Glutamatergic neuron (in vitro differentiated cells): Measurements from ENCODE around the gene TREM2. TPM values are rescaled to one million over a fixed set of nuclear protein-coding genes. Genes with fewer than 3 reads are reported as not detected.

Experiments
- DNase-seq: peaks from one replicate; pipeline ENCODE4 v3.0.0; 2022
- H3K27ac Mint-ChIP-seq: one replicate; pipeline ENCODE4 v1.8.0; 2020; ENCODE audit warnings: mild to moderate bottlenecking, mixed read lengths, inconsistent platforms; ENCODE audit not compliant: unreplicated experiment
- H3K27me3 Mint-ChIP-seq: one replicate; pipeline ENCODE4 v1.8.0; 2020; ENCODE audit warnings: mild to moderate bottlenecking, moderate library complexity, mixed read lengths, inconsistent platforms; ENCODE audit not compliant: unreplicated experiment
- H3K36me3 Mint-ChIP-seq: one replicate; pipeline ENCODE4 v1.8.0; 2020; ENCODE audit warnings: mild to moderate bottlenecking, mixed read lengths, inconsistent platforms; ENCODE audit not compliant: unreplicated experiment
- H3K4me1 Mint-ChIP-seq: one replicate; pipeline ENCODE4 v1.8.0; 2020; ENCODE audit warnings: mild to moderate bottlenecking, low read depth, mixed read lengths, inconsistent platforms; ENCODE audit not compliant: unreplicated experiment
- H3K4me3 Mint-ChIP-seq: one replicate; pipeline ENCODE4 v1.8.0; 2020; ENCODE audit warnings: mild to moderate bottlenecking, mixed read lengths, inconsistent platforms; ENCODE audit not compliant: unreplicated experiment
- H3K9me3 Mint-ChIP-seq: one replicate; pipeline ENCODE4 v1.8.0; 2020; ENCODE audit warnings: mild to moderate bottlenecking, moderate library complexity, mixed read lengths, inconsistent platforms; ENCODE audit not compliant: unreplicated experiment
- CTCF ChIP-seq: fragments of 200-600 bp; sonication (generic); IDR thresholded peaks from one replicate; pipeline ENCODE4 v1.5.0; 2021; ENCODE audit not compliant: partially characterized antibody, unreplicated experiment
- total RNA-seq: library from RNA; stranded (reverse); fragmentation: NEBNext Ultra II Directional; extraction: Animal tissue kit (Norgen Biotek cat#: 25700); gene quantifications from one replicate; pipeline ENCODE4 v1.2.1, GENCODE V29; 2021; ENCODE audit not compliant: unreplicated experiment

The TREM2 gene
- total RNA-seq, 1 donor from 2014 or later: not detected

DNA sequence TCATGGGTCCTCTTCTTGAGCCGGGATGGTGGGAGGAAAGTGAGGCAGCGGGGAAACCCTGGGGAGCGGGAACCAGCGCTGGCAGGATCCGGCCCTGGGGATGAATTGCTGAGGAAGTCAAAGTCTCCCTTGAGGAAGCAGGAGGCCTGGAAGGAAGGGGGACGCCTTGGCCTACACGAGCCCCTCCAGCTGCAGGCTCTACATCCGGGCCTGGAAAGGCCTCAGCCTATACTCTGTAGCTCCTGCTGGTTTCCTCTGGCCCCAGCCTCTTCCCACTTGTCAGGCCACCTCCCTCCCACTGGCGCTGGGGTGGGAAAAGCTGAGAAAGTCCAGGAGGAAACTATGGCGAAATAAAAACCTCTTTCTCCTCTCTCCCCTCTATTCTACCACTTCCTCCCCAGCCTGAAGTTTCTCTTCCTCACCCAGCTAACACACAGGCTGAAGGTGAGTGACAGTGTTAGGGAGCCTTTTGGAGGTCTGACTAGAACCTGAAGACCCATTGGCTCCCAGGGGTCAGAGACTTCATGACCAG is 23.2 kb upstream of the TREM2 start:
- H3K4me1 Mint-ChIP-seq: no peaks in the 10 kb centered on the region
- H3K4me3 Mint-ChIP-seq: no peak overlapping the region
- peaks cover 6% of the 10 kb centered on the region for H3K9me3 Mint-ChIP-seq
- peaks cover 9% of the 10 kb centered on the region for H3K36me3 Mint-ChIP-seq
- TF ChIP-seq CTCF: no peak
- peaks cover 5% of the 10 kb centered on the region for H3K27me3 Mint-ChIP-seq
- DNase-seq: no peak
- H3K27ac Mint-ChIP-seq: no peak overlapping the region

- no peak for TF ChIP-seq CTCF
- Mint-ChIP-seq H3K4me3 (no peak overlapping the region), H3K36me3 (peaks cover 5% of the 10 kb centered on the region), H3K27me3 (peaks cover 7% of the 10 kb centered on the region), H3K27ac (no peak overlapping the region), H3K4me1 (no peaks in the 10 kb centered on the region), H3K9me3 (peaks cover 3% of the 10 kb centered on the region)
- DNase-seq: no peak
Observed at GRCh38 chr6:41184761-41185160, 21.8 kb upstream of the TREM2 start.

DNA sequence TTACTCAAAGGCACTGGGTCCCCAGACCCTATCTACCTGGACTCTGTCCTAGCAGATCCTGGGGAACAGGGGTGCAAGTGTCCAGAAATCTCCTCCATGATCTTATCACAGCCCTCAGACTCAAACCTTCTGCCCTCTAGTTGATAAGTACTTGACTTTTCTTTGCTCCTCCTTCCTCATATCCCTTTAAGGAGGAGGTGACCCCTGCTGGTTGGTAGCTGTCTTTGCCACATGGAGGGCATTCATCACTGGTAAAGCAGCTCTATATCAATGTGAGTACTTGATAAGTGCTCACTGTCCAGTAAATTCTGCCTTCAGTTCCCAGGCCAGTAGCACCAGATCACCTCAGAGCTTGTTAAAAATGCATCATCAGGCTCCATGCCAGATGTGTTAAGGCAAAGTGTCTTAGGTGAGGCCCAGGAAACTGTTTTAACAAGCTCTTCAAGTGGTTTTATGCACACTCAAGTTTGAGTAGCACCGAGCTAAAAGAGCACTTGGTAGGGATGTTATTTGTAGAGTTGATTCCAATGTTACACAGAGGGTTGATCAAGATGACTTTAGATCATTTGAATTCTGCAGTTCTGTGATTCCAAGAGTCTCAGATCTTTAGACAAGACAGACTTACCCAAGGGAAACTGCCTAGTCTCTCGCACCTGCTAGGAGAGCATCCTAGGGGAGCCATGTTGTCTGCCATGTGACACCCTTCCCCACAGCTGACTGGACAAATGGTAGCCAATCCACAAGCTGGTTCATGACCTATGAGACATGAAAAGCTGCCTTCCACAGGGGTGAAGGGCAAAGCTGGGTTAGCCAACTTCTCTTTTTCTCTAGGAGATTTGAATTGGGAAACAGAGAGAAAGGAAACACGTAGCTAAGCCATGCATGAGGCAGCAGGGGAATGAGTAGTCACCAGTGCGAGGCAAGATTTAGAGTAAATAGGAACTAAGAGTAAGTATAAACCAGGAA is 19.4 kb upstream of the TREM2 start:
- H3K27ac Mint-ChIP-seq: no peak overlapping the region
- peaks cover 5% of the 10 kb centered on the region for H3K27me3 Mint-ChIP-seq
- no peaks in the 10 kb centered on the region for H3K4me1 Mint-ChIP-seq
- H3K4me3 Mint-ChIP-seq: no peak overlapping the region
- peaks cover 3% of the 10 kb centered on the region for H3K9me3 Mint-ChIP-seq
- no peaks in the 10 kb centered on the region for H3K36me3 Mint-ChIP-seq
- TF ChIP-seq CTCF: peak; percentile 57
- peak; percentile 41 for DNase-seq

- DNase-seq: no peak
- Mint-ChIP-seq H3K4me3 (no peak overlapping the region), H3K9me3 (peaks cover 1% of the 10 kb centered on the region), H3K36me3 (no peaks in the 10 kb centered on the region), H3K4me1 (no peaks in the 10 kb centered on the region), H3K27me3 (peaks cover 5% of the 10 kb centered on the region), H3K27ac (no peak overlapping the region)
- no peak for TF ChIP-seq CTCF
Observed at GRCh38 chr6:41181566-41181965, 18.6 kb upstream of the TREM2 start.

DNA sequence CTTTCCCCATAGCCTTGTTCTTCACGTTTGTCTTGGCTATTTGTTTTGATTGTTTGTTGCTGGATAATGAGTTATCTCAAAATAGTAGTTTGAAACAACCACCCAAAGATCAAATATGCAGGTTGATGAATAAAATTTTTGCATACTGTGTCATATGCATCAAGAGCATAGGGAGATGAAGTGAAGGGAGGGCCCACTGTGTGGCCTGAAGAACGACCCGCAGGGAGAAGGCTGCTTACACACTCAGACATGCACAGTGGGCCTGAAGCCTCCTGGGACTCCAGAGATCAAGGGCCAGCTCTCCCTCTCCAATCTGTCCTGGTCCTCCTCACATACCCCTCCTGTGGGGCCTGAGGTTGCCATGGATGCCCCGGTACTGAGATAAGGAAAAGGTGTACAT is 16.2 kb upstream of the TREM2 start:
- no peak overlapping the region for H3K27ac Mint-ChIP-seq
- no peaks in the 10 kb centered on the region for H3K4me1 Mint-ChIP-seq
- H3K4me3 Mint-ChIP-seq: no peak overlapping the region
- no peak for DNase-seq
- peaks cover 1% of the 10 kb centered on the region for H3K9me3 Mint-ChIP-seq
- H3K27me3 Mint-ChIP-seq: peaks cover 5% of the 10 kb centered on the region
- H3K36me3 Mint-ChIP-seq: no peaks in the 10 kb centered on the region
- TF ChIP-seq CTCF: no peak
